Activated T-cell treated with anti-CD3 and anti-CD28 coated beads for 1 hour (primary cell): ENCODE data around the gene TSPAN1.

Experiments used
- DNase-seq: peaks from one replicate; pipeline ENCODE4 v3.0.0-alpha.2; 2020; ENCODE audit warnings: low read depth

Gene TSPAN1

GRCh38 chr1:46160212-46160611, 14.7 kb upstream of the TSPAN1 start:
- DNase-seq, result no peak

- peak; percentile 37 for DNase-seq
Measured at GRCh38 chr1:46166521-46167462, 8.1 kb upstream of the TSPAN1 start.

GRCh38 chr1:46168477-46168876, 6.4 kb upstream of the TSPAN1 start:
- no peak for DNase-seq

- DNase-seq, result no peak
Measured at GRCh38 chr1:46169811-46170454, 5.0 kb upstream of the TSPAN1 start.

- DNase-seq, result no peak
Measured at GRCh38 chr1:46171351-46171750, 3.5 kb upstream of the TSPAN1 start.

- no peak for DNase-seq
Measured at GRCh38 chr1:46171871-46172270, 3.0 kb upstream of the TSPAN1 start.

- no peak for DNase-seq
Measured at GRCh38 chr1:46172321-46172720, 2.6 kb upstream of the TSPAN1 start.

GRCh38 chr1:46173361-46173856, 1.5 kb upstream of the TSPAN1 start:
- no peak for DNase-seq

- DNase-seq, result no peak
Measured at GRCh38 chr1:46175243-46175642, 356 bp downstream of the TSPAN1 start.

- no peak for DNase-seq
Measured at GRCh38 chr1:46176211-46176865, 1.5 kb downstream of the TSPAN1 start, which contains the start of gene P3R3URF. TSS of gene P3R3URF (minus strand) at chr1:46176488. CDS start at chr1:46176471, 17 bp downstream.

GRCh38 chr1:46179138-46180081, 4.5 kb downstream of the TSPAN1 start:
- peak; percentile 51 for DNase-seq

- DNase-seq, result no peak
Measured at GRCh38 chr1:46180082-46180616, 5.3 kb downstream of the TSPAN1 start.

GRCh38 chr1:46181343-46182260, 6.7 kb downstream of the TSPAN1 start:
- no peak for DNase-seq

- DNase-seq, result no peak
Measured at GRCh38 chr1:46183079-46183847, 8.4 kb downstream of the TSPAN1 start.

- DNase-seq, result no peak
Measured at GRCh38 chr1:46183926-46184557, 9.2 kb downstream of the TSPAN1 start.

- DNase-seq, result no peak
Measured at GRCh38 chr1:46184920-46185658, 10.2 kb downstream of the TSPAN1 start.

GRCh38 chr1:46186076-46186475, 11.2 kb downstream of the TSPAN1 start:
- no peak for DNase-seq
